IPS-15b (cell line): Measurements from ENCODE around the gene TMC1.

Experiments used
- H3K27me3 ChIP-seq: one replicate; pipeline ENCODE4 v1.6.1; 2013; ENCODE audit warnings: low read length; ENCODE audit not compliant: control insufficient read depth, insufficient read depth
- H3K36me3 ChIP-seq: one replicate; pipeline ENCODE4 v1.6.1; 2013; ENCODE audit warnings: low read length; ENCODE audit not compliant: control insufficient read depth, insufficient read depth
- H3K4me1 ChIP-seq: one replicate; pipeline ENCODE4 v1.6.1; 2013; ENCODE audit warnings: mild to moderate bottlenecking, low read length; ENCODE audit not compliant: control insufficient read depth, insufficient read depth
- H3K4me3 ChIP-seq: one replicate; pipeline ENCODE4 v1.5.1; 2013; ENCODE audit warnings: low read depth, low read length
- H3K9ac ChIP-seq: one replicate; pipeline ENCODE4 v1.6.1; 2013; ENCODE audit warnings: low read depth, mild to moderate bottlenecking, low read length
- H3K9me3 ChIP-seq: one replicate; pipeline ENCODE4 v1.6.1; 2013; ENCODE audit warnings: mild to moderate bottlenecking, low read length; ENCODE audit not compliant: control insufficient read depth, insufficient read depth

TMC1 gene

DNA sequence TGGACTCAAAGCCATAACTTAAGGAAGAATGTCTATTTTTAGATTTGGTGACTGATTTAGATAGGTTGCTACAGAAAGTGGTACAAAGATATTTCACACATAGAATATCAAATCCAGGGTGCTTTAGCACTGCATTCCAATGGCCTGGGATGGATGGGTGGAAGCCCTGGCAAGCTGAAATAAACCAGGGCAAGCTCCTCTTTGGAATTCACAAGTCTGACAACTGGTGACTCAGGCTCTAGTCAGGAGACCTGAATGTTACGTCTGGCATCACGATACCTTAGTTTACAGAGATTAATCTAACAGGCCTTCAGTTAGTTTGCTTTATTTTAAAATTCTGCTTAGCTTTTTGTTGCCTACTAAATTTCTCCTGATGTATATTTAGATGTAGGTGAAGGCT is 144.0 kb downstream of the TMC1 start:
- no peak overlapping the region for H3K4me3 ChIP-seq

DNA sequence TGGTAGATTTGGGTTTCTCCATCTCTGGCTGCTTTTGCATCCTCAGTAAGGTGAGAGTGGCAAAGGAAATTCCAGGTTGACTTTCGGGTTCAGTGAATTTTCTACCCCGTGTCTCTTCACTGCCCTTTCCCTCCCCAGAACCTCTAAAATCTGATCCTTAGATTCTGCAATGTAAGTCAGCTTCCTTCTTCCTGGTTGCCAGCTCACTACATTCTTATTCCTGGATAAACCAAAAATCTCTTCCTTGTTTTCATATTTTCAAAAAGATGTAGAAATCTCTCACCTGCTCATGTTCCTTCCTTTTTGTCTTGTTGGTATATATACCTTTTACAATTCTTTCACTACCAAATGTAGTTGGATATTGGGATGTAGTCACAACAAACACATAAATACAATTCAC is 145.8 kb downstream of the TMC1 start:
- no peaks in the 10 kb centered on the region for H3K27me3 ChIP-seq
- H3K9ac ChIP-seq: no peak overlapping the region
- H3K9me3 ChIP-seq: no peaks in the 10 kb centered on the region
- no peaks in the 10 kb centered on the region for H3K4me1 ChIP-seq
- H3K4me3 ChIP-seq: no peak overlapping the region
- no peaks in the 10 kb centered on the region for H3K36me3 ChIP-seq

More for the DNA sequence above, 144.0 kb downstream of the TMC1 start:
- H3K9ac ChIP-seq: no peak overlapping the region
- no peaks in the 10 kb centered on the region for H3K4me1 ChIP-seq
- H3K9me3 ChIP-seq: no peaks in the 10 kb centered on the region
- H3K36me3 ChIP-seq: no peaks in the 10 kb centered on the region
- no peaks in the 10 kb centered on the region for H3K27me3 ChIP-seq

DNA sequence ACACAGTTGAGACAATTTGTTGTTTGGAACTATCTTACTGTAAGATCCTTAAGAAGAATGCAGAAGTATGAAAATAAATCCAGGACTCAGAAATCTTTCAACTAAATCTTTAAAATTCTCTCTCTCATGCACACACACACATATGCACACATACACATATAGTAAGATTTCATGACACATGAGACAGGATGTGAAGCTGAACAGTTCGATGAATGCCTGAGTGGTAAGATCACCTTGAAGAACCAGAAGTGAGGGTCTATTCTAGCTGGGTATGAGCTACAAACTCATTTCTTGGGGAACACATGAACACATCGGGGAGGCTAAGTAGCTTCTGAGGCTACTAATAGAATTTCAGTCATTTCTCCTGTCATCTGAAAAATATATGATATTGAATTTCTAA is 153.6 kb downstream of the TMC1 start:
- H3K27me3 ChIP-seq: no peaks in the 10 kb centered on the region
- H3K9me3 ChIP-seq: no peaks in the 10 kb centered on the region
- no peaks in the 10 kb centered on the region for H3K36me3 ChIP-seq

DNA sequence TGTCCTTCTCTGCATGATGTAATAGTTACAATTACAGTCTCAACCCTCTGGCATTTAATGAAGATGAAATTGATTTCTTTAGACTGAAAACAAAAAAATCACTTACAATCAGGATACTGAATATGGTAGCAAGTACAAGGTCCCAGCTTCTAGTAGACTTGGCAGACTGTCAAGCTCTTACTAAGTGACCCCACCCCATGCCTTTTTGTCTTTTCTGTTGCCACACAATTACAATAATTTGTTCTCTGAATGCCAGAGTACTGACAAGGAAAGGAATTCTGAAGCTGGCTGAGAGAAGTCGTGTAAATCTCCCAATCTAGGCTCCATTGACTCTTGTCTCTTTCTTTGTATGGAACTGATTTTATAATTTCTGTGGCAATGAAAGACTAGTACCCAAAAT is 154.2 kb downstream of the TMC1 start:
- H3K9ac ChIP-seq: no peak overlapping the region
- H3K27me3 ChIP-seq: no peaks in the 10 kb centered on the region
- no peak overlapping the region for H3K4me3 ChIP-seq
- no peaks in the 10 kb centered on the region for H3K9me3 ChIP-seq
- H3K36me3 ChIP-seq: no peaks in the 10 kb centered on the region
- peaks cover 10% of the 10 kb centered on the region for H3K4me1 ChIP-seq

More for the DNA sequence above, 153.6 kb downstream of the TMC1 start:
- H3K9ac ChIP-seq: no peak overlapping the region
- H3K4me1 ChIP-seq: peaks cover 6% of the 10 kb centered on the region
- H3K4me3 ChIP-seq: no peak overlapping the region

DNA sequence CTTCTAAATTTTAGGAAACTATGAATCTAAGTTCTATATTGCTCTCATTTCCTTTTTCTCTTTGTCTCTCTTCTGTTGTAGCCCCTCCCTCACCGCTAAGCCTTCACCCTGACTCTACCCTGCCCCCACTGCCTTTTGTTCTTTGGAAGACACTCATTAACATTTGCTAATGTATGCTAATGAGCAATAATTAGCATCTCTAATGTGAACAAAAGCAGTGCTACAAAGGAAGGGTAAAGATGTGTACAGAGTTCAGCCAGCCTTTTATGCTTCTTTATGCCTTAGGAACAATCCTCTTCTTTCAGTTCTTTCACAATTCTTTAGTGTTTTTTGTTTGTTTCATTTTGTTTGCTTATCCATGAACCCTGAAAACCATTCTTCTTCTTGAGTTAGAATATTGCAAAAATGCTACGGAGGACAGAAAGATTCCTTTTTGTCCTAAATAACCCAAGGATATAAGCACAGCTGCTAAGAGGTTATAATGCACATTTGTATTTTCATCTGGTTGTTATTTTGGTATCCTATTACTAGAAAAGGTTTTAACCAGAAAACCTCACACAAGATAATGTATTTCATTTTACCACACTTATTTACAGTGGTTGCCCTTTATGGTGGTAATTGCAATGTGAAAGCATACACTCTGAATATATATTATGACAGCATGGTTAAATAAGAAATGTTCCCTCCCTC is 159.3 kb downstream of the TMC1 start:
- Histone ChIP-seq H3K9ac (no peak overlapping the region), H3K4me3 (no peak overlapping the region), H3K9me3 (no peaks in the 10 kb centered on the region), H3K4me1 (peaks cover 21% of the 10 kb centered on the region), H3K27me3 (no peaks in the 10 kb centered on the region), H3K36me3 (no peaks in the 10 kb centered on the region)

DNA sequence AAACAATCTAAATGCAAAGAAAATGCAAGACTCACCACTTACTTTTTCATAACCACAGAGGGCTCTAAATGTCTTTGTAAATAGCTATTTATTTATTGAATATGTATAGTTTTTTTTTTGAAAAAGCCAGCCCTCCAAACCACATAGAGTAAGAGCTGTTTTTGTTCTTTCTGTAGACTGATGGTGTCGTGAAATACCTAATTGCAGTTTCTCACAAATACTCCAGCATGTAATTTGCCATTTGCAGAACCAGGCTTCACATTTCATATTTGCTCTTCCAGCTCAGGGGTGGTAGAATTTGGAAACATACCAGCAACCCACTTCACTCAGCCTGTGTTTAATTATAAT is 159.8 kb downstream of the TMC1 start:
- Histone ChIP-seq H3K9ac (no peak overlapping the region), H3K9me3 (no peaks in the 10 kb centered on the region), H3K36me3 (no peaks in the 10 kb centered on the region), H3K4me3 (no peak overlapping the region), H3K27me3 (no peaks in the 10 kb centered on the region), H3K4me1 (peaks cover 21% of the 10 kb centered on the region)

DNA sequence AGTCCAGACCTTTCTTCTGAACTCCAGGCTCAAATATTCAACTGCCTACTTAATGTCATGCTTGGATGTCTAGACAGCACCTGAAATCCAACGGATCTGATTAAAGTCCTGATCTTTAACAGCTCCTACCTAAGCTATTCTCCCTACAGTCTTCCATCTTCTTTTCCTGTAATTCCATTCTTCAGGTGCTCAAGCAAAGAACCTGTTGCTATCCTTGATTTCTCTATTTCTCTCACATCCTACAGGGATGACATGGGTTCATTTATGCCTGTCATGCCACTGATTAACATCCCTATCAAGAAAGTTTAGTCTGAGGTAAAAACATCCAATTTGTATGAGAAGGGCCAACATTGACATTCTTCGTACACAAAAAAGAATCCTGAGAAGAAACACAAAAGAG is 163.2 kb downstream of the TMC1 start:
- no peaks in the 10 kb centered on the region for H3K27me3 ChIP-seq
- no peak overlapping the region for H3K4me3 ChIP-seq
- H3K9me3 ChIP-seq: no peaks in the 10 kb centered on the region
- H3K9ac ChIP-seq: no peak overlapping the region
- H3K36me3 ChIP-seq: no peaks in the 10 kb centered on the region
- peaks cover 18% of the 10 kb centered on the region for H3K4me1 ChIP-seq

DNA sequence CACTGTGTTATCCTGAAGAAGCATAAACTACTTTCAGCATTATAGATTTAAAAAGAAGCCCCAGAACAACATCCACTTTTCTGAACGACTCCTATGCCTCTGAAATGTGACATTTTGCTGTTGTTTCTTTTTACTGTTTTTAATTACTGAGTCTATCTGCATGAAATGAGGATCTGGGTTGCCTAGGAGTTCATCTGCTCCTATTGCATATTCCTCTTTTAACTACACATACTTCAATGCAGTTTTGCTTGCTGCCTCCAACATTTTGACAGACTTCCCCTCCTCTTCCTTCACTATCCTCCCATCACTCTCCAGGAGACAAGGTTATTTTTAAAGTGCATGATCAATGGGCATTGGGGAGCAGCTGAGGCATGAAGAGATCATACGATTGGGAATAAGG is 164.5 kb downstream of the TMC1 start:
- Histone ChIP-seq H3K36me3 (no peaks in the 10 kb centered on the region), H3K4me1 (peaks cover 10% of the 10 kb centered on the region), H3K4me3 (no peak overlapping the region), H3K9ac (no peak overlapping the region), H3K9me3 (no peaks in the 10 kb centered on the region), H3K27me3 (no peaks in the 10 kb centered on the region)

DNA sequence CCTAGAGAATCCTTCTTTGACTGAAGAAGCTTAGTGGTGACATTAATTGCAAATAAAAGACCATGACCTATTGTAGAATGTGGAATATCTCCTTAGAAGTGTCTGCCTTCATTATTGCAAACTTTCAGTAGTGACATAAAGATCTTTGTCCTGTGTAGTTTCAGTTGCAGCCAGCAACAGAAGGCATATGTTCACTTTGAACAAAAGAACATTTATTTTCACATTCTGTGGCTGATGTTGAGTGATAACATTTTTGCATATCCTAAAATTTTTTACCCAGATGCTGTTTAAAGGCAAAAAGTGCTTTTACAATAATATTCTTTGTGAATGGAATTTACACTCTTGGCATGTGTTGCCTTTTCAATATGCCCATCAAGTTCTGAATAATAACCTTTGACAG is 165.9 kb downstream of the TMC1 start:
- H3K36me3 ChIP-seq: no peaks in the 10 kb centered on the region
- H3K4me1 ChIP-seq: no peaks in the 10 kb centered on the region
- no peak overlapping the region for H3K9ac ChIP-seq
- no peak overlapping the region for H3K4me3 ChIP-seq
- no peaks in the 10 kb centered on the region for H3K9me3 ChIP-seq
- H3K27me3 ChIP-seq: no peaks in the 10 kb centered on the region

DNA sequence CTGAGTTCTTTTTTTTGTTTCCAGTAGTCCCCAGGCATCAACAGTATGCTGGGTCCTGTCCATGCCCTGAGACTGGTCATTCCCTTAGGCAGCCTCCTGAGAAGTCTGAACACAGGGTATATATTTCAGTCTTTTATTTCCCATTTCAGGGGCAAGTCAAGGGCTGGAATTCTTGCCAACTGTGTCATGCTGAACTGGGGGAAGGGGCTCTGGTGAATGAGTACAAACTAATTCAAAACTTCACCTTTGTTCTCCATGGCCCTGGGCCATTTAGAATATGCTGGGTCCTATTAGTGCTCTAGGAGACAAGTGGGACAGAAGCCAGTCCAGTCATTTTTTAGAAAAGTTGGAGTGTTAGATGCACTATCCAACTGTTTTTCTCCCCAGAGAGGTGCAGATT is 170.3 kb downstream of the TMC1 start:
- no peaks in the 10 kb centered on the region for H3K36me3 ChIP-seq
- no peaks in the 10 kb centered on the region for H3K9me3 ChIP-seq
- no peak overlapping the region for H3K4me3 ChIP-seq
- H3K9ac ChIP-seq: no peak overlapping the region
- H3K4me1 ChIP-seq: no peaks in the 10 kb centered on the region
- no peaks in the 10 kb centered on the region for H3K27me3 ChIP-seq

DNA sequence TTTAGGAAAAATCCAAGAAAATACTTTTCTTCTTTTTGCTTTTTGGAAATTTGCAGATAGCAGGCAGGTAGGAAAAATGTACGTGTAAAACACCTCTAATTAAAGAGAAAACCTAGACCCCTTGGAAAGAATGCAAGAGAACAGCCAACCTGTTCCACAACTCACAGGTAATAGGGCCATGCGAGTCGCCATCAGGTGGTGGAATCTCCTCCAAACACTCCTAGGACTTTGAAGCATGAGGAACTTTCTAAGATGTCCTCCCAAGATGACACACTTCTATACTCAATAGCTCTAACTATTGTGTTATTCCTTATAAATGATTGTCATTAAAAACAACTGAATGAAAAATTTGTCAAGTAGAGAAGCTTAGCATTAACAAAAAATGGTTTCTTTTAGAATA is 174.0 kb downstream of the TMC1 start:
- H3K4me3 ChIP-seq: no peak overlapping the region
- H3K9ac ChIP-seq: no peak overlapping the region
- H3K27me3 ChIP-seq: no peaks in the 10 kb centered on the region
- no peaks in the 10 kb centered on the region for H3K36me3 ChIP-seq
- no peaks in the 10 kb centered on the region for H3K9me3 ChIP-seq
- no peaks in the 10 kb centered on the region for H3K4me1 ChIP-seq

DNA sequence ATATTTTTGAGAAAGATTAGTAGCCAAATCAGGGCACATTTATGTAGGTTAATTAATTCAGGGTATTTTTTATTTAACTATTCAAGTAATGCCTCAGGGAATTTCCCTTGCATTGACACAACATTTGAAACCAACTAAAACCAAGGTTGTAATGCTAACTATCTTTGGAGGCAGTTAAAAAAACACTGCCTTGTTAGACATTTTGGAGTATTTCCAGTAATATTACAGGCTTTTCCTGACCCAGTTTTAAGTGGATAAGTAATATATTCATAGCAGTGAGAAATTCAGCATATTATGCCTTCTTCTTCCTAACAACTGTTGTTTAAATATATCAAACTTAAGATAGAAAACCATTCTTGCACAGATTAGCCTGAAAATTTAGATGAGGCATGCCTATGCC is 175.1 kb downstream of the TMC1 start:
- Histone ChIP-seq H3K27me3 (no peaks in the 10 kb centered on the region), H3K9me3 (no peaks in the 10 kb centered on the region), H3K4me3 (no peak overlapping the region), H3K36me3 (no peaks in the 10 kb centered on the region), H3K9ac (no peak overlapping the region), H3K4me1 (no peaks in the 10 kb centered on the region)
